HCT116 (cell line): ENCODE data around the gene DNAJC5. TPM values are rescaled to one million over a fixed set of nuclear protein-coding genes. Genes with fewer than 3 reads are reported as not detected.

Experiments used
- ATAC-seq: fragments of 200-7000 bp; cut with Tn5 transposase; 2 replicates; pipeline ENCODE4 v1.9.1; 2020; ENCODE audit warnings: mild to moderate bottlenecking, moderate library complexity
- BruUV-seq: library from RNA; stranded (reverse); fragments of 400-500 nt; replicated peaks from 2 replicates; lab custom pipeline; 2021; lab: Mats Ljungman, UMichigan
- CTCF ChIA-PET: fragments of 300-600 bp; sonication (Branson Sonifier 250); formaldehyde crosslinking; loops from one replicate; lab custom pipeline; 2021; ENCODE audit warnings: antibody characterized with exemption; lab: Charles Lee
- POLR2A ChIA-PET: fragments of 300-600, 350-600 bp; sonication (Branson Sonifier 250); formaldehyde crosslinking; loops from one replicate; lab custom pipeline; 2021; ENCODE audit warnings: antibody characterized with exemption; lab: Charles Lee
- RAD21 ChIA-PET, 2 experiments: fragments of 300-600 bp; sonication (Branson Sonifier 250); formaldehyde crosslinking; loops; one replicate each; lab custom pipeline; 2023; ENCODE audit warnings: low total read pairs in 2 of 2; ENCODE audit not compliant: uncharacterized antibody in 2 of 2, unreplicated experiment in 2 of 2, low non-redundant PET in 1 of 2; lab: Charles Lee
- DNase-seq: peaks from one replicate; pipeline ENCODE4 v3.0.0-alpha.2; 2010; ENCODE audit warnings: low read depth, low spot score
- H2AFZ ChIP-seq: fragments of 200-600 bp; shearing (Covaris generic), sonication (generic); 2 replicates; pipeline ENCODE4 v1.6.1; 2017; ENCODE audit warnings: low read depth, mixed run types, mixed read lengths, antibody characterized with exemption, low read length; ENCODE audit not compliant: poor library complexity, severe bottlenecking
- H3K27ac ChIP-seq: 2 replicates; pipeline ENCODE4 v1.5.1; 2012; ENCODE audit warnings: low read depth, low read length
- H3K27me3 ChIP-seq: fragments of 200-600 bp; sonication (generic); 2 replicates; pipeline ENCODE4 v1.6.1; 2016; ENCODE audit warnings: mixed run types, low read length, mixed read lengths; ENCODE audit not compliant: insufficient read depth
- H3K36me3 ChIP-seq, 2 experiments: fragments of 200-500 bp in 1 of 2; fragments of 200-600 bp in 1 of 2; sonication (Bioruptor generic) in 1 of 2; sonication (generic) in 1 of 2; 2 replicates each; pipeline versions ENCODE4 v1.5.1 to v1.6.1; 2014 to 2016; ENCODE audit warnings: low read length in 2 of 2, inconsistent platforms in 1 of 2, mixed read lengths in 1 of 2, mixed run types in 1 of 2; ENCODE audit not compliant: insufficient read depth in 2 of 2, control insufficient read depth in 1 of 2
- H3K4me1 ChIP-seq, 2 experiments: fragments of 200-600 bp in 1 of 2; sonication (generic) in 1 of 2; 2 replicates each; pipeline versions ENCODE4 v1.5.1 to v1.6.1; 2012 to 2017; ENCODE audit warnings: low read length in 2 of 2, inconsistent platforms in 1 of 2, mild to moderate bottlenecking in 1 of 2, mixed read lengths in 1 of 2, mixed run types in 1 of 2, moderate library complexity in 1 of 2; ENCODE audit not compliant: insufficient read depth in 2 of 2, control insufficient read depth in 1 of 2
- H3K4me2 ChIP-seq: fragments of 200-600 bp; sonication (generic); 2 replicates; pipeline ENCODE4 v1.6.1; 2017; ENCODE audit warnings: mixed run types, low read length, mixed read lengths
- H3K4me3 ChIP-seq, 2 experiments: fragments of 200-600 bp in 1 of 2; sonication (generic) in 1 of 2; replicated peaks in 1 of 2; 2 replicates each; pipeline ENCODE4 v1.5.1; 2011 to 2016; ENCODE audit warnings: low read length in 2 of 2, control low read depth in 1 of 2, low read depth in 1 of 2, mild to moderate bottlenecking in 1 of 2, mixed read lengths in 1 of 2, mixed run types in 1 of 2
- H3K79me2 ChIP-seq: fragments of 200-600 bp; sonication (generic); 2 replicates; pipeline ENCODE4 v1.6.1; 2017; ENCODE audit warnings: mild to moderate bottlenecking, mixed run types, low read length, moderate library complexity, mixed read lengths; ENCODE audit not compliant: insufficient read depth
- H3K9ac ChIP-seq: fragments of 200-600 bp; sonication (generic); 2 replicates; pipeline ENCODE4 v1.6.1; 2016; ENCODE audit warnings: low read length, mixed read lengths
- H3K9me2 ChIP-seq: fragments of 200-600 bp; sonication (generic), shearing (Covaris generic); 2 replicates; pipeline ENCODE4 v1.6.1; 2017; ENCODE audit warnings: mixed run types, mild to moderate bottlenecking, moderate library complexity; ENCODE audit not compliant: insufficient read depth
- H3K9me3 ChIP-seq, 2 experiments: fragments of 200-500 bp in 1 of 2; fragments of 200-600 bp in 1 of 2; sonication (Bioruptor generic) in 1 of 2; sonication (generic) in 1 of 2; 2 replicates each; pipeline ENCODE4 v1.6.1; 2014 to 2017; ENCODE audit warnings: low read length in 2 of 2, mixed read lengths in 2 of 2, inconsistent platforms in 1 of 2, low read depth in 1 of 2, mild to moderate bottlenecking in 1 of 2, mixed run types in 1 of 2, moderate library complexity in 1 of 2; ENCODE audit not compliant: control insufficient read depth in 1 of 2, insufficient read depth in 1 of 2
- H4K20me1 ChIP-seq: fragments of 200-600 bp; sonication (generic), shearing (Covaris generic); 2 replicates; pipeline ENCODE4 v1.6.1; 2017; ENCODE audit warnings: mixed run types, mild to moderate bottlenecking, moderate library complexity; ENCODE audit not compliant: insufficient read depth
- CEBPB ChIP-seq: IDR thresholded peaks from 2 replicates; pipeline ENCODE4 v1.6.1; 2012; ENCODE audit warnings: low read depth
- EGR1 ChIP-seq: IDR thresholded peaks from 2 replicates; pipeline ENCODE4 v1.6.1; 2012; ENCODE audit warnings: low read depth
- ELF1 ChIP-seq: IDR thresholded peaks from 2 replicates; pipeline ENCODE4 v1.6.1; 2012; ENCODE audit warnings: low read depth, borderline replicate concordance
- FOSL1 ChIP-seq: IDR thresholded peaks from 2 replicates; pipeline ENCODE4 v1.6.1; 2012; ENCODE audit warnings: low read depth
- RAD21 ChIP-seq: IDR thresholded peaks from 2 replicates; pipeline ENCODE4 v1.6.1; 2012; ENCODE audit warnings: low read depth, mild to moderate bottlenecking
- SIN3A ChIP-seq: IDR thresholded peaks from 2 replicates; pipeline ENCODE4 v1.6.1; 2012; ENCODE audit warnings: low read depth
- SRF ChIP-seq: IDR thresholded peaks from 2 replicates; pipeline ENCODE4 v1.6.1; 2012; ENCODE audit warnings: low read depth
- TCF7L2 ChIP-seq: IDR thresholded peaks from 2 replicates; pipeline ENCODE4 v1.7.0; 2011; ENCODE audit warnings: borderline replicate concordance, inconsistent platforms; ENCODE audit not compliant: insufficient read depth, insufficient read length; ENCODE audit errors: extremely low read depth
- YY1 ChIP-seq: IDR thresholded peaks from 2 replicates; pipeline ENCODE4 v1.6.1; 2011; ENCODE audit warnings: low read length, low read depth, moderate library complexity, mild to moderate bottlenecking; ENCODE audit not compliant: insufficient replicate concordance; ENCODE audit errors: extremely low read depth
- ZNF274 ChIP-seq: fragments of 200-500 bp; sonication (Bioruptor generic); IDR thresholded peaks from 2 replicates; pipeline ENCODE4 v1.6.1; 2014; ENCODE audit warnings: mild to moderate bottlenecking, low read depth, low read length, inconsistent platforms
- intact Hi-C: fragments of 100-400 bp; cut with micrococcal nuclease; formaldehyde crosslinking; loops from 2 replicates; pipeline ENCODE4 v1.10.0; 2022
- total RNA-seq: library from RNA; stranded (reverse); gene quantifications from one replicate; pipeline ENCODE4 v1.2.1, GENCODE V29; 2021; ENCODE audit not compliant: unreplicated experiment
- TF ChIP-seq, protein P1 (sequence below): IDR thresholded peaks from 2 replicates; pipeline ENCODE4 v1.6.1; 2012; ENCODE audit warnings: low read depth
- TF ChIP-seq, protein P2 (sequence below), 3 experiments: fragments of 200-600 bp in 1 of 3; sonication (generic) in 1 of 3; IDR thresholded peaks in 2 of 3; conservative IDR thresholded peaks in 1 of 3; 2 replicates each; pipeline ENCODE4 v1.5.1; 2012 to 2017; ENCODE audit warnings: low read depth in 2 of 3, low read length in 2 of 3, antibody characterized with exemption in 1 of 3, borderline replicate concordance in 1 of 3, control low read depth in 1 of 3, mild to moderate bottlenecking in 1 of 3, mixed read lengths in 1 of 3, mixed run types in 1 of 3, moderate library complexity in 1 of 3; ENCODE audit not compliant: insufficient read depth in 1 of 3
- TF ChIP-seq, protein P3 (sequence below): IDR thresholded peaks from 2 replicates; pipeline ENCODE4 v1.6.1; 2012
- TF ChIP-seq, protein P4 (sequence below): IDR thresholded peaks from 2 replicates; pipeline ENCODE4 v1.6.1; 2011; ENCODE audit warnings: mild to moderate bottlenecking, low read length, moderate library complexity; ENCODE audit not compliant: insufficient replicate concordance; ENCODE audit errors: extremely low read depth

Gene DNAJC5
- total RNA-seq, 1 experiment from 2014 or later: 38.3 TPM

DNA sequence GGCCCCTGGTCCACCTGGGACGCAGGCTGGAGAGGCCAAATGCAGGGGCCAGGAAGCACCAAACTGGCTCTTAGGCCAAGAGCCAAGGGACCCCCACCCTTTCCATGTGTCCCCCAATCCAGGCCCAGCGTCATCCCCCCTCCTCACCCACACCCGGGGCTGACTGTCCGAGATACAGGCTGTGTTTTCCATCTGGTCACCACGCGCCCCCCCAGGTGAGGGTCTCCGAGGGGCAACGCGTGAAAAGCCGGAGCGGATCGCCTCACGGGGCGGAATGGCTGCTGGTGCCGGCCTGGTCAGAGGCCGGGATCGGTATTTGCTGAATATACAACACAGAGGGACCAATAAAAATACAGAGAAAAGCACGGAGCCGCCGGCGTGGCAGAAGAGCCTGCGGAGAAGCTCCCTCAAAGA lies 38.8 kb upstream of the DNAJC5 start:
- Histone ChIP-seq H3K4me1 (peaks cover 8 to 29% of the 10 kb centered on the region in 2 experiments; a peak in 3 of 4 replicates), H4K20me1 (no peaks in the 10 kb centered on the region), H3K9me2 (no peaks in the 10 kb centered on the region), H3K36me3 (no peaks in the 10 kb centered on the region), H3K4me2 (no peak overlapping the region), H3K4me3 (no peak overlapping the region), H3K79me2 (no peaks in the 10 kb centered on the region), H3K27ac (no peak overlapping the region), H3K9ac (no peak overlapping the region), H3K9me3 (no peaks in the 10 kb centered on the region), H2AFZ (no peak overlapping the region), H3K27me3 (no peaks in the 10 kb centered on the region)
- POLR2A ChIA-PET: no interaction called here
- RAD21 ChIA-PET: no interaction called here
- CTCF ChIA-PET: no interaction called here
- DNase-seq: no peak
- no TSS peak for BruUV-seq
- TF ChIP-seq YY1: no peak
- no peak for TF ChIP-seq SRF
- TF ChIP-seq, protein P1, sequence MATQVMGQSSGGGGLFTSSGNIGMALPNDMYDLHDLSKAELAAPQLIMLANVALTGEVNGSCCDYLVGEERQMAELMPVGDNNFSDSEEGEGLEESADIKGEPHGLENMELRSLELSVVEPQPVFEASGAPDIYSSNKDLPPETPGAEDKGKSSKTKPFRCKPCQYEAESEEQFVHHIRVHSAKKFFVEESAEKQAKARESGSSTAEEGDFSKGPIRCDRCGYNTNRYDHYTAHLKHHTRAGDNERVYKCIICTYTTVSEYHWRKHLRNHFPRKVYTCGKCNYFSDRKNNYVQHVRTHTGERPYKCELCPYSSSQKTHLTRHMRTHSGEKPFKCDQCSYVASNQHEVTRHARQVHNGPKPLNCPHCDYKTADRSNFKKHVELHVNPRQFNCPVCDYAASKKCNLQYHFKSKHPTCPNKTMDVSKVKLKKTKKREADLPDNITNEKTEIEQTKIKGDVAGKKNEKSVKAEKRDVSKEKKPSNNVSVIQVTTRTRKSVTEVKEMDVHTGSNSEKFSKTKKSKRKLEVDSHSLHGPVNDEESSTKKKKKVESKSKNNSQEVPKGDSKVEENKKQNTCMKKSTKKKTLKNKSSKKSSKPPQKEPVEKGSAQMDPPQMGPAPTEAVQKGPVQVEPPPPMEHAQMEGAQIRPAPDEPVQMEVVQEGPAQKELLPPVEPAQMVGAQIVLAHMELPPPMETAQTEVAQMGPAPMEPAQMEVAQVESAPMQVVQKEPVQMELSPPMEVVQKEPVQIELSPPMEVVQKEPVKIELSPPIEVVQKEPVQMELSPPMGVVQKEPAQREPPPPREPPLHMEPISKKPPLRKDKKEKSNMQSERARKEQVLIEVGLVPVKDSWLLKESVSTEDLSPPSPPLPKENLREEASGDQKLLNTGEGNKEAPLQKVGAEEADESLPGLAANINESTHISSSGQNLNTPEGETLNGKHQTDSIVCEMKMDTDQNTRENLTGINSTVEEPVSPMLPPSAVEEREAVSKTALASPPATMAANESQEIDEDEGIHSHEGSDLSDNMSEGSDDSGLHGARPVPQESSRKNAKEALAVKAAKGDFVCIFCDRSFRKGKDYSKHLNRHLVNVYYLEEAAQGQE: no peak
- TF ChIP-seq, protein P2, sequence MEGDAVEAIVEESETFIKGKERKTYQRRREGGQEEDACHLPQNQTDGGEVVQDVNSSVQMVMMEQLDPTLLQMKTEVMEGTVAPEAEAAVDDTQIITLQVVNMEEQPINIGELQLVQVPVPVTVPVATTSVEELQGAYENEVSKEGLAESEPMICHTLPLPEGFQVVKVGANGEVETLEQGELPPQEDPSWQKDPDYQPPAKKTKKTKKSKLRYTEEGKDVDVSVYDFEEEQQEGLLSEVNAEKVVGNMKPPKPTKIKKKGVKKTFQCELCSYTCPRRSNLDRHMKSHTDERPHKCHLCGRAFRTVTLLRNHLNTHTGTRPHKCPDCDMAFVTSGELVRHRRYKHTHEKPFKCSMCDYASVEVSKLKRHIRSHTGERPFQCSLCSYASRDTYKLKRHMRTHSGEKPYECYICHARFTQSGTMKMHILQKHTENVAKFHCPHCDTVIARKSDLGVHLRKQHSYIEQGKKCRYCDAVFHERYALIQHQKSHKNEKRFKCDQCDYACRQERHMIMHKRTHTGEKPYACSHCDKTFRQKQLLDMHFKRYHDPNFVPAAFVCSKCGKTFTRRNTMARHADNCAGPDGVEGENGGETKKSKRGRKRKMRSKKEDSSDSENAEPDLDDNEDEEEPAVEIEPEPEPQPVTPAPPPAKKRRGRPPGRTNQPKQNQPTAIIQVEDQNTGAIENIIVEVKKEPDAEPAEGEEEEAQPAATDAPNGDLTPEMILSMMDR (IDR thresholded peaks at IDR 0.05 in 2 of 3, conservative IDR thresholded peaks at IDR 0.05 in 1 of 3; ENCODE audit: borderline replicate concordance in 1 of 3, insufficient read depth in 1 of 3, low read depth in 2 of 3, low read length in 2 of 3): no peak
- TF ChIP-seq, protein P3, sequence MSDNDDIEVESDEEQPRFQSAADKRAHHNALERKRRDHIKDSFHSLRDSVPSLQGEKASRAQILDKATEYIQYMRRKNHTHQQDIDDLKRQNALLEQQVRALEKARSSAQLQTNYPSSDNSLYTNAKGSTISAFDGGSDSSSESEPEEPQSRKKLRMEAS: no peak
- TF ChIP-seq EGR1: no peak
- no peak for TF ChIP-seq RAD21
- TF ChIP-seq TCF7L2: no peak
- no peak for TF ChIP-seq ELF1
- no peak for TF ChIP-seq SIN3A
- no peak for TF ChIP-seq CEBPB
- no peak for TF ChIP-seq ZNF274
- TF ChIP-seq FOSL1: no peak
- TF ChIP-seq, protein P4, sequence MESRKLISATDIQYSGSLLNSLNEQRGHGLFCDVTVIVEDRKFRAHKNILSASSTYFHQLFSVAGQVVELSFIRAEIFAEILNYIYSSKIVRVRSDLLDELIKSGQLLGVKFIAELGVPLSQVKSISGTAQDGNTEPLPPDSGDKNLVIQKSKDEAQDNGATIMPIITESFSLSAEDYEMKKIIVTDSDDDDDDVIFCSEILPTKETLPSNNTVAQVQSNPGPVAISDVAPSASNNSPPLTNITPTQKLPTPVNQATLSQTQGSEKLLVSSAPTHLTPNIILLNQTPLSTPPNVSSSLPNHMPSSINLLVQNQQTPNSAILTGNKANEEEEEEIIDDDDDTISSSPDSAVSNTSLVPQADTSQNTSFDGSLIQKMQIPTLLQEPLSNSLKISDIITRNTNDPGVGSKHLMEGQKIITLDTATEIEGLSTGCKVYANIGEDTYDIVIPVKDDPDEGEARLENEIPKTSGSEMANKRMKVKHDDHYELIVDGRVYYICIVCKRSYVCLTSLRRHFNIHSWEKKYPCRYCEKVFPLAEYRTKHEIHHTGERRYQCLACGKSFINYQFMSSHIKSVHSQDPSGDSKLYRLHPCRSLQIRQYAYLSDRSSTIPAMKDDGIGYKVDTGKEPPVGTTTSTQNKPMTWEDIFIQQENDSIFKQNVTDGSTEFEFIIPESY: no peak
- ATAC-seq: no peak
- intact Hi-C loops: no loop called here
